ENCODE measurements around the gene SLMAP.
"Not testable (repeated sequence)": the region's sequence is repeated elsewhere in the genome, so short reads cannot be mapped to it uniquely, and the experiment has no call there.

The SLMAP gene

GRCh38 chr3:57833763-57834162, 77.7 kb downstream of the SLMAP start:
- no peak for DNase-seq

- no peak for DNase-seq
Observed at GRCh38 chr3:57837686-57838085, 81.6 kb downstream of the SLMAP start.

- no peak for DNase-seq
Observed at GRCh38 chr3:57838627-57839026, 82.5 kb downstream of the SLMAP start.

GRCh38 chr3:57840473-57840872, 84.4 kb downstream of the SLMAP start:
- DNase-seq, result peak; percentile 79

GRCh38 chr3:57841818-57842217, 85.7 kb downstream of the SLMAP start:
- no peak for DNase-seq

- no peak for DNase-seq
Observed at GRCh38 chr3:57848177-57848738, 92.1 kb downstream of the SLMAP start.

GRCh38 chr3:57851304-57851703, 95.2 kb downstream of the SLMAP start:
- DNase-seq, result no peak

- no peak for DNase-seq
Observed at GRCh38 chr3:57852896-57853295, 96.8 kb downstream of the SLMAP start.

- no peak for DNase-seq
Observed at GRCh38 chr3:57855281-57855680, 99.2 kb downstream of the SLMAP start.

- DNase-seq, result no peak
Observed at GRCh38 chr3:57855943-57856342, 99.8 kb downstream of the SLMAP start.

GRCh38 chr3:57856675-57857074, 100.6 kb downstream of the SLMAP start:
- peak; percentile 16 for DNase-seq

GRCh38 chr3:57862894-57863293, 106.8 kb downstream of the SLMAP start:
- no peak for DNase-seq

GRCh38 chr3:57863380-57863779, 107.3 kb downstream of the SLMAP start:
- no peak for DNase-seq

- peak; percentile 3 for DNase-seq
Observed at GRCh38 chr3:57864853-57865252, 108.7 kb downstream of the SLMAP start.

- not testable (repeated sequence) for DNase-seq
Observed at GRCh38 chr3:57869110-57869509, 113.0 kb downstream of the SLMAP start.

GRCh38 chr3:57872606-57873005, 116.5 kb downstream of the SLMAP start:
- no peak for DNase-seq

- DNase-seq, result no peak
Observed at GRCh38 chr3:57876632-57877031, 120.5 kb downstream of the SLMAP start.

GRCh38 chr3:57877116-57877515, 121.0 kb downstream of the SLMAP start:
- DNase-seq, result no peak

- not testable (repeated sequence) for DNase-seq
Observed at GRCh38 chr3:57884436-57884835, 128.3 kb downstream of the SLMAP start.

- no peak for DNase-seq
Observed at GRCh38 chr3:57889807-57890206, 133.7 kb downstream of the SLMAP start.

GRCh38 chr3:57890874-57891273, 134.8 kb downstream of the SLMAP start:
- no peak for DNase-seq

GRCh38 chr3:57892423-57892822, 136.3 kb downstream of the SLMAP start:
- DNase-seq, result no peak

GRCh38 chr3:57893156-57893555, 137.0 kb downstream of the SLMAP start:
- no peak for DNase-seq

- no peak for DNase-seq
Observed at GRCh38 chr3:57893668-57894067, 137.6 kb downstream of the SLMAP start.

GRCh38 chr3:57896031-57896430, 139.9 kb downstream of the SLMAP start:
- DNase-seq, result no peak

GRCh38 chr3:57896691-57897090, 140.6 kb downstream of the SLMAP start:
- DNase-seq, result no peak

Data from inflammatory macrophage treated with lipopolysaccharide for 4 hours (primary cell).